Measurements from ENCODE around the gene MLLT10. TPM values are rescaled to one million over a fixed set of nuclear protein-coding genes. Genes with fewer than 3 reads are reported as not detected.

The MLLT10 gene
- total RNA-seq, 1 donor from 2014 or later = 35.9 TPM

GRCh38 chr10:21722209-21722608 lies 188.2 kb downstream of the MLLT10 start:
- DNase-seq (ENCODE audit: low spot score in 2 of 2) (no peak), FAIRE-seq (no peak)

GRCh38 chr10:21724020-21724589 lies 190.1 kb downstream of the MLLT10 start:
- DNase-seq (ENCODE audit: low spot score in 2 of 2) (no peak), FAIRE-seq (no peak)

- DNase-seq (ENCODE audit: low spot score in 2 of 2) (peak; percentile 49 to 65), FAIRE-seq (peak; percentile 75)
These were observed 190.8 kb downstream of the MLLT10 start for GRCh38 chr10:21724687-21725367.

- DNase-seq (ENCODE audit: low spot score in 2 of 2) (no peak), FAIRE-seq (no peak)
These were observed 192.7 kb downstream of the MLLT10 start for GRCh38 chr10:21726601-21727225.

GRCh38 chr10:21727452-21728168 lies 193.6 kb downstream of the MLLT10 start:
- DNase-seq (ENCODE audit: low spot score in 2 of 2) (no peak), FAIRE-seq (no peak)

GRCh38 chr10:21728618-21729017 lies 194.6 kb downstream of the MLLT10 start:
- FAIRE-seq = no peak
- DNase-seq (ENCODE audit: low spot score in 2 of 2) = no peak

GRCh38 chr10:21732067-21732772 lies 198.2 kb downstream of the MLLT10 start:
- DNase-seq (ENCODE audit: low spot score in 2 of 2) = peak; percentile 28 to 54
- FAIRE-seq = no peak

GRCh38 chr10:21733710-21734109 lies 199.7 kb downstream of the MLLT10 start:
- DNase-seq (ENCODE audit: low spot score in 2 of 2) = no peak
- no peak for FAIRE-seq

GRCh38 chr10:21737106-21737505 lies 203.1 kb downstream of the MLLT10 start:
- DNase-seq (ENCODE audit: low spot score in 2 of 2) = no peak
- FAIRE-seq = no peak

GRCh38 chr10:21740989-21741388 lies 207.0 kb downstream of the MLLT10 start:
- DNase-seq (ENCODE audit: low spot score in 2 of 2) (no peak), FAIRE-seq (no peak)

- DNase-seq (ENCODE audit: low spot score in 2 of 2) = no peak
- FAIRE-seq = peak; percentile 81
These were observed 208.8 kb downstream of the MLLT10 start for GRCh38 chr10:21742740-21743412.

- FAIRE-seq (no peak), DNase-seq (ENCODE audit: low spot score in 2 of 2) (no peak)
These were observed 210.2 kb downstream of the MLLT10 start for GRCh38 chr10:21744223-21744622.

GRCh38 chr10:21746118-21746517 lies 212.1 kb downstream of the MLLT10 start:
- FAIRE-seq (no peak), DNase-seq (ENCODE audit: low spot score in 2 of 2) (no peak)

GRCh38 chr10:21747809-21748208 lies 213.8 kb downstream of the MLLT10 start:
- FAIRE-seq (no peak), DNase-seq (ENCODE audit: low spot score in 2 of 2) (no peak)

GRCh38 chr10:21749788-21750187 lies 215.8 kb downstream of the MLLT10 start:
- FAIRE-seq (no peak), DNase-seq (ENCODE audit: low spot score in 2 of 2) (no peak)

GRCh38 chr10:21750424-21750823 lies 216.4 kb downstream of the MLLT10 start:
- FAIRE-seq = no peak
- DNase-seq (ENCODE audit: low spot score in 2 of 2) = no peak

- no peak for FAIRE-seq
These were observed 217.6 kb downstream of the MLLT10 start for GRCh38 chr10:21751341-21752310.

GRCh38 chr10:21753497-21754270 lies 219.7 kb downstream of the MLLT10 start:
- no peak for FAIRE-seq
- DNase-seq (ENCODE audit: low spot score in 2 of 2) = no peak

More at GRCh38 chr10:21751341-21752310, 217.6 kb downstream of the MLLT10 start:
- DNase-seq (ENCODE audit: low spot score in 2 of 2) = no peak
